Measurements from ENCODE around the gene PRKAA2.
"Not testable (repeated sequence)": the region's sequence is repeated elsewhere in the genome, so short reads cannot be mapped to it uniquely, and the experiment has no call there.

The PRKAA2 gene

GRCh38 chr1:56644919-56645676 is at the start of gene PRKAA2:
PRKAA2 (plus strand) TSS chr1:56645314; CDS start chr1:56645388, 74 bp downstream.
- peak; percentile 44 to 59 for DNase-seq

- not testable (repeated sequence) for DNase-seq
These were observed 49.5 kb upstream of the PRKAA2 start for GRCh38 chr1:56595397-56596191.

GRCh38 chr1:56610097-56610496 is 35.0 kb upstream of the PRKAA2 start:
- not testable (repeated sequence) for DNase-seq

GRCh38 chr1:56610770-56611169 is 34.3 kb upstream of the PRKAA2 start:
- not testable (repeated sequence) for DNase-seq

GRCh38 chr1:56617141-56617540 is 28.0 kb upstream of the PRKAA2 start:
- peak in 1 of 2 experiments; percentile 23 for DNase-seq

- DNase-seq = no peak
These were observed 19.2 kb upstream of the PRKAA2 start for GRCh38 chr1:56625819-56626440.

- DNase-seq = no peak
These were observed 18.6 kb upstream of the PRKAA2 start for GRCh38 chr1:56626546-56626945.

- DNase-seq = no peak
These were observed 18.0 kb upstream of the PRKAA2 start for GRCh38 chr1:56627019-56627635.

- DNase-seq = no peak
These were observed 17.5 kb upstream of the PRKAA2 start for GRCh38 chr1:56627636-56628039.

GRCh38 chr1:56630786-56631185 is 14.3 kb upstream of the PRKAA2 start:
- DNase-seq = no peak

- DNase-seq = no peak
These were observed 13.2 kb upstream of the PRKAA2 start for GRCh38 chr1:56631901-56632300.

- no peak for DNase-seq
These were observed 10.1 kb upstream of the PRKAA2 start for GRCh38 chr1:56634981-56635380.

GRCh38 chr1:56638248-56638647 is 6.9 kb upstream of the PRKAA2 start:
- no peak for DNase-seq

GRCh38 chr1:56639211-56639610 is 5.9 kb upstream of the PRKAA2 start:
- no peak for DNase-seq

- DNase-seq = no peak
These were observed 1.5 kb upstream of the PRKAA2 start for GRCh38 chr1:56643661-56644060.

GRCh38 chr1:56644064-56644918 is 823 bp upstream of the PRKAA2 start:
- no peak for DNase-seq

GRCh38 chr1:56645677-56646305 is 677 bp downstream of the PRKAA2 start:
- no peak for DNase-seq

GRCh38 chr1:56646611-56647010 is 1.5 kb downstream of the PRKAA2 start:
- no peak for DNase-seq

- no peak for DNase-seq
These were observed 2.0 kb downstream of the PRKAA2 start for GRCh38 chr1:56647106-56647505.

- no peak for DNase-seq
These were observed 3.4 kb downstream of the PRKAA2 start for GRCh38 chr1:56648546-56648945.

GRCh38 chr1:56654126-56654923 is 9.2 kb downstream of the PRKAA2 start:
- no peak for DNase-seq
